K562 (cell line): ENCODE measurements around the gene NHLH2. TPM values are rescaled to one million over a fixed set of nuclear protein-coding genes. Genes with fewer than 3 reads are reported as not detected.

Experiments
- ATAC-seq: fragments of 200-7000 bp; cut with Tn5 transposase; 3 replicates; pipeline ENCODE4 v1.9.1; 2020; ENCODE audit warnings: moderate library complexity
- BruUV-seq: library from RNA; stranded (reverse); fragments of 400-500 nt; replicated peaks from 2 replicates; lab custom pipeline; 2021; lab: Mats Ljungman, UMichigan
- CTCF ChIA-PET: fragments of 300-600 bp; formaldehyde crosslinking; extraction: SDS; loops from one replicate; lab custom pipeline; 2021; ENCODE audit warnings: low intra/inter-chr PET ratio; lab: Yijun Ruan, JAX
- POLR2A ChIA-PET: fragments of 300-600, 350-650 bp; sonication (Branson Sonifier 250); formaldehyde crosslinking; extraction: SDS; loops from one replicate; lab custom pipeline; 2021; ENCODE audit warnings: antibody characterized with exemption, inconsistent platforms; lab: Yijun Ruan, JAX
- DNase-seq, 4 experiments: peaks; one replicate each; pipeline versions ENCODE4 v3.0.0 to v3.0.0-alpha.2; 2011 to 2018; ENCODE audit warnings: low spot score in 3 of 4, mixed read lengths in 3 of 4; ENCODE audit errors: extremely low read depth in 1 of 4
- FAIRE-seq: peaks from 2 replicates; lab custom pipeline; 2011; peaks lifted over from hg19 to GRCh38; lab: Jason Lieb, UNC
- H2AFZ ChIP-seq: 2 replicates; pipeline ENCODE4 v1.6.0; 2011; ENCODE audit warnings: low read depth, low read length, control low read depth, inconsistent platforms
- H3K27ac ChIP-seq: fragments of 200-600 bp; 3 replicates; pipeline ENCODE4 v1.8.0; 2011; ENCODE audit warnings: low read depth, mild to moderate bottlenecking, control low read depth, inconsistent platforms, low read length, moderate library complexity, mixed read lengths; ENCODE audit errors: extremely low read depth
- H3K27me3 ChIP-seq, 2 experiments: fragments of 300-600 bp in 1 of 2; 2 replicates in 1 of 2; 3 replicates in 1 of 2; pipeline versions ENCODE4 v1.6.0 to v1.8.0; 2011; ENCODE audit warnings: inconsistent platforms in 2 of 2, low read length in 2 of 2, mild to moderate bottlenecking in 1 of 2, mixed read lengths in 1 of 2, moderate library complexity in 1 of 2; ENCODE audit not compliant: control insufficient read depth in 2 of 2, insufficient read depth in 2 of 2
- H3K36me3 ChIP-seq: fragments of 300-600 bp; 3 replicates; pipeline ENCODE4 v1.8.0; 2011; ENCODE audit warnings: mild to moderate bottlenecking, low read length, inconsistent platforms; ENCODE audit not compliant: control insufficient read depth, insufficient read depth
- H3K4me1 ChIP-seq, 2 experiments: fragments of 200-600 bp in 1 of 2; replicated peaks in 1 of 2; 2 replicates in 1 of 2; 3 replicates in 1 of 2; pipeline versions ENCODE4 v1.5.1 to v1.8.0; 2011; ENCODE audit warnings: inconsistent platforms in 2 of 2, low read length in 2 of 2, mild to moderate bottlenecking in 1 of 2, mixed read lengths in 1 of 2, moderate library complexity in 1 of 2; ENCODE audit not compliant: control insufficient read depth in 2 of 2, insufficient read depth in 2 of 2
- H3K4me2 ChIP-seq: 2 replicates; pipeline ENCODE4 v1.6.1; 2011; ENCODE audit warnings: low read length, control low read depth, inconsistent platforms, mixed read lengths; ENCODE audit not compliant: insufficient read depth
- H3K4me3 ChIP-seq: fragments of 200-600 bp; sonication (generic), shearing (Covaris generic); 2 replicates; pipeline ENCODE4 v1.5.1; 2016; ENCODE audit warnings: control low read depth, inconsistent platforms
- H3K79me2 ChIP-seq: fragments of 200-600 bp; 3 replicates; pipeline ENCODE4 v1.8.0; 2011; ENCODE audit warnings: low read length, inconsistent platforms; ENCODE audit not compliant: control insufficient read depth, insufficient read depth
- H3K9ac ChIP-seq, 2 experiments: 2 replicates each; pipeline versions ENCODE4 v1.6.0 to v1.6.1; 2011; ENCODE audit warnings: low read depth in 2 of 2, low read length in 2 of 2, control low read depth in 1 of 2, inconsistent platforms in 1 of 2, mild to moderate bottlenecking in 1 of 2, mixed read lengths in 1 of 2; ENCODE audit not compliant: insufficient read depth in 1 of 2
- H3K9me1 ChIP-seq: one replicate; pipeline ENCODE4 v1.6.0; 2011; ENCODE audit warnings: inconsistent platforms, mild to moderate bottlenecking, low read length, moderate library complexity; ENCODE audit not compliant: control insufficient read depth, insufficient read depth
- H3K9me3 ChIP-seq: replicated peaks from 2 replicates; pipeline ENCODE4 v1.5.1; 2011; ENCODE audit warnings: low read depth, low read length, inconsistent platforms; ENCODE audit not compliant: control insufficient read depth, insufficient read depth
- H4K20me1 ChIP-seq: replicated peaks from 2 replicates; pipeline ENCODE4 v1.6.1; 2011; ENCODE audit warnings: low read length, inconsistent platforms, mixed read lengths; ENCODE audit not compliant: control insufficient read depth, insufficient read depth
- FOXK1 ChIP-seq: sonication (generic); formaldehyde crosslinking; IDR thresholded peaks from 2 replicates; pipeline ENCODE4 v1.8.0; 2022; ENCODE audit warnings: missing genetic modification reagents, mild to moderate bottlenecking, borderline replicate concordance
- GATAD2B ChIP-seq: fragments of 450-650 bp; IDR thresholded peaks from 2 replicates; pipeline ENCODE4 v1.6.1; 2017; ENCODE audit warnings: mild to moderate bottlenecking, borderline replicate concordance
- HBP1 ChIP-seq: fragments of 450-650 bp; formaldehyde crosslinking; IDR thresholded peaks from 2 replicates; pipeline ENCODE4 v1.4.0; 2022; ENCODE audit warnings: missing genetic modification characterization
- KLF10 ChIP-seq: fragments of 250-450 bp; sonication (Bioruptor Pico); IDR thresholded peaks from 2 replicates; pipeline ENCODE4 v1.6.1; 2021; ENCODE audit warnings: matching md5 sums
- NR2C1 ChIP-seq, 2 experiments: fragments of 450-650 bp; IDR thresholded peaks; 2 replicates each; pipeline ENCODE4 v1.6.1; 2017; ENCODE audit warnings: mild to moderate bottlenecking in 2 of 2, antibody characterized with exemption in 1 of 2, inconsistent platforms in 1 of 2, missing compliant biosample characterization in 1 of 2, missing genetic modification characterization in 1 of 2
- PPARD ChIP-seq: fragments of 250-450 bp; sonication (Bioruptor Pico); IDR thresholded peaks from 2 replicates; pipeline ENCODE4 v1.8.0; 2022; ENCODE audit warnings: inconsistent platforms, mild to moderate bottlenecking, moderate library complexity
- SIN3B ChIP-seq: fragments of 450-650 bp; IDR thresholded peaks from 2 replicates; pipeline ENCODE4 v1.6.1; 2017; ENCODE audit warnings: low read depth, mild to moderate bottlenecking, moderate library complexity
- SP2 ChIP-seq: IDR thresholded peaks from 2 replicates; pipeline ENCODE4 v1.6.1; 2011; ENCODE audit warnings: mild to moderate bottlenecking, low read depth, low read length, moderate library complexity; ENCODE audit not compliant: poor library complexity, severe bottlenecking; ENCODE audit errors: extremely low read depth
- ZBTB9 ChIP-seq: fragments of 450-650 bp; formaldehyde crosslinking; IDR thresholded peaks from 2 replicates; pipeline ENCODE4 v1.4.0; 2020; ENCODE audit warnings: mild to moderate bottlenecking, moderate library complexity
- ZC3H4 ChIP-seq: sonication (generic); formaldehyde crosslinking; IDR thresholded peaks from 2 replicates; pipeline ENCODE4 v1.9.0; 2021; ENCODE audit warnings: missing genetic modification reagents, borderline replicate concordance
- ZNF551 ChIP-seq: fragments of 250-450 bp; sonication (Bioruptor Pico); IDR thresholded peaks from 2 replicates; pipeline ENCODE4 v1.5.0; 2021; ENCODE audit warnings: mild to moderate bottlenecking, moderate library complexity
- ZNF79 ChIP-seq: fragments of 250-450 bp; sonication (Bioruptor Pico); IDR thresholded peaks from 2 replicates; pipeline ENCODE4 v1.4.0; 2020; ENCODE audit warnings: low read depth, mild to moderate bottlenecking, moderate library complexity
- WGBS: fragments of 100-300 bp; shearing (Covaris generic); methylation state at CpG from one replicate; pipeline ENCODE4 v1.1.6; 2016; ENCODE audit warnings: low coverage, mixed read lengths; ENCODE audit not compliant: insufficient coverage; ENCODE audit errors: missing lambda C conversion rate; 5-methylcytosine and 5-hydroxymethylcytosine counted together
- in situ Hi-C: fragments of 300-500 bp; cut with MboI; formaldehyde crosslinking; loops from 4 replicates; pipeline ENCODE4 v1.15.0; 2018; ENCODE audit warnings: inconsistent platforms, mixed read lengths
- intact Hi-C: fragments of 100-400 bp; cut with micrococcal nuclease; formaldehyde crosslinking; loops from 2 replicates; pipeline ENCODE4 v1.14.2; 2022
- polyA plus RNA-seq, 8 experiments: library from polyadenylated mRNA; depleted of rRNA in 4 of 8; stranded (reverse) in 5 of 8; unstranded in 3 of 8; fragments of >200 nt; fragmentation: Nextera tagmentation in 2 of 8; fragmentation: Illumina TruSeq in 1 of 8; extraction: Ambion mirVana in 2 of 8; extraction: Trizol in 1 of 8; gene quantifications; 2 replicates each; pipeline versions ENCODE4 v1.2.1 to v1.2.3, GENCODE V29; 2011 to 2014; ENCODE audit warnings: inconsistent platforms in 1 of 8, missing spikeins in 1 of 8
- total RNA-seq, 7 experiments: library from RNA; depleted of rRNA in 6 of 7; stranded (reverse); fragments of >200 nt in 6 of 7; fragmentation: Illumina TruSeq in 2 of 7; extraction: Trizol in 2 of 7; gene quantifications; 2 replicates each; pipeline versions ENCODE4 v1.2.1 to v1.2.3, GENCODE V29; 2011 to 2021; ENCODE audit warnings: low replicate concordance in 1 of 7

Gene NHLH2
- total and polyA plus RNA-seq, 9 of the 15 experiments (the other 6 are each of a cell fraction or from before 2014, with no cell fraction given) = not detected

DNA sequence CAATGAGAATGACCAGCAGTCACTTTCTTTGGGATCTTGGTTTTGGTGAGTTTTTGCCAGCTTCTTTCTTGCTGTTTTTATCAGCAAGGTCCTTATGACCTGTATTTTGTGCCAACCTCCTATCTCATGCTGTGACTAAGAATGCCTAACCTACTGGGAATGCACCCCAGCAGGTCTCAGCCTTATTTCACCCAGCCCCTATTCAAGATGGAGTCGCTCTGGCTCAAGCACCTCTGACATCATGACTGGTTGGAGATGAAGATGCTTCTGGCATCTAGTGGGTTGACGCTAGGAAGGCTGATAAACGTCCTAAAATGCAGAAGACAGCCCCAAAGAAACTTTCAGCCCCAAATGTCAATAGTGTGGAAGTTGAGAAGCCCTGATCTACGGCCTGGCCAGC is 33.6 kb upstream of the NHLH2 start (continued):
- no peak for TF ChIP-seq NR2C1 (IDR thresholded peaks at IDR 0.05)
- 0 out of 2 replicates have a peak, but pooled peaks have one; percentile 28 for TF ChIP-seq NR2C1 (tag; IDR thresholded peaks at IDR 0.05)
- TF ChIP-seq GATAD2B = no peak
- peak; percentile 81; the same call in 1 of the 2 replicates for TF ChIP-seq HBP1 (CRISPR knock-in tag)
- TF ChIP-seq ZNF79 (CRISPR knock-in tag) = peak; percentile 86
- TF ChIP-seq ZBTB9 = peak; percentile 82

GRCh38 chr1:115873184-115873583 is 32.3 kb upstream of the NHLH2 start:
- no peaks in the 10 kb centered on the region for H3K9me3 ChIP-seq
- H3K27ac ChIP-seq = no peak overlapping the region

More at GRCh38 chr1:115873184-115873583, 32.3 kb upstream of the NHLH2 start:
- Histone ChIP-seq H3K36me3 (no peaks in the 10 kb centered on the region), H3K27me3 (peaks cover 2 to 12% of the 10 kb centered on the region in 2 experiments; a peak in 4 of 5 replicates), H3K9ac (no peak overlapping the region), H3K4me3 (no peak overlapping the region), H4K20me1 (no peaks in the 10 kb centered on the region), H2AFZ (no peak overlapping the region), H3K4me2 (no peak overlapping the region), H3K79me2 (no peaks in the 10 kb centered on the region), H3K4me1 (no peaks in the 10 kb centered on the region), H3K9me1 (no peaks in the 10 kb centered on the region)
- ATAC-seq (no peak), DNase-seq (no peak), FAIRE-seq (no peak)
- 0% methylated on average over 2 of the region's 2 CpGs for WGBS
- intact Hi-C loops (no loop called here), in situ Hi-C loops (no loop called here)
- TF ChIP-seq SIN3B (no peak), ZC3H4 (CRISPR knock-in tag) (no peak), FOXK1 (CRISPR knock-in tag) (no peak), KLF10 (CRISPR knock-in tag) (no peak), SP2 (no peak), PPARD (no peak), ZNF551 (CRISPR knock-in tag) (no peak)
- ChIA-PET POLR2A (no interaction called here), CTCF (no interaction called here)
- BruUV-seq = no TSS peak
